Loucy (cell line): ENCODE measurements around the gene INPP5K.

ENCODE experiments used
- H2AFZ ChIP-seq: fragments of 200-600 bp; sonication (generic); 2 replicates; pipeline ENCODE4 v1.6.0; 2016; ENCODE audit warnings: antibody characterized with exemption, mild to moderate bottlenecking, low read length, moderate library complexity
- H3F3A ChIP-seq: fragments of 200-600 bp; 2 replicates; pipeline ENCODE4 v1.6.0; 2016; ENCODE audit warnings: antibody characterized with exemption, low read depth, mild to moderate bottlenecking
- H3K27me3 ChIP-seq: fragments of 200-600 bp; sonication (generic); 2 replicates; pipeline ENCODE4 v1.6.1; 2014; ENCODE audit warnings: low read length, mild to moderate bottlenecking; ENCODE audit not compliant: insufficient read depth, poor library complexity, severe bottlenecking
- H3K36me3 ChIP-seq: fragments of 200-600 bp; sonication (generic); 2 replicates; pipeline ENCODE4 v1.6.1; 2016; ENCODE audit warnings: low read length; ENCODE audit not compliant: insufficient read depth
- H3K4me1 ChIP-seq: fragments of 200-600 bp; sonication (generic); 2 replicates; pipeline ENCODE4 v1.5.1; 2014; ENCODE audit warnings: low read length, mild to moderate bottlenecking; ENCODE audit not compliant: insufficient read depth, poor library complexity, severe bottlenecking
- H3K4me2 ChIP-seq: fragments of 200-600 bp; sonication (generic); 2 replicates; pipeline ENCODE4 v1.6.0; 2014; ENCODE audit warnings: antibody characterized with exemption, low read length, low read depth, mild to moderate bottlenecking; ENCODE audit not compliant: poor library complexity, severe bottlenecking
- H3K4me3 ChIP-seq: fragments of 200-600 bp; sonication (generic); 2 replicates; pipeline ENCODE4 v1.5.1; 2014; ENCODE audit warnings: low read length, mild to moderate bottlenecking, mixed read lengths; ENCODE audit not compliant: poor library complexity, severe bottlenecking
- H3K79me2 ChIP-seq: fragments of 200-600 bp; sonication (generic); 2 replicates; pipeline ENCODE4 v1.6.1; 2014; ENCODE audit warnings: low read length; ENCODE audit not compliant: insufficient read depth
- H3K9ac ChIP-seq: fragments of 200-600 bp; sonication (generic); 2 replicates; pipeline ENCODE4 v1.6.0; 2014; ENCODE audit warnings: mild to moderate bottlenecking, low read depth, low read length, moderate library complexity; ENCODE audit not compliant: poor library complexity, severe bottlenecking
- H3K9me2 ChIP-seq: fragments of 200-600 bp; sonication (generic); replicated peaks from 2 replicates; pipeline ENCODE4 v1.6.1; 2016; ENCODE audit warnings: low read depth, low read length, mixed read lengths
- H3K9me3 ChIP-seq: fragments of 200-600 bp; sonication (generic); 2 replicates; pipeline ENCODE4 v1.6.1; 2014; ENCODE audit warnings: mild to moderate bottlenecking, antibody characterized with exemption, low read length, low read depth; ENCODE audit not compliant: insufficient read depth
- H4K20me1 ChIP-seq: fragments of 200-600 bp; sonication (generic); 2 replicates; pipeline ENCODE4 v1.6.0; 2014; ENCODE audit warnings: antibody characterized with exemption, low read length, mild to moderate bottlenecking; ENCODE audit not compliant: insufficient read depth, poor library complexity, severe bottlenecking
- CTCF ChIP-seq: fragments of 200-600 bp; sonication (generic); conservative IDR thresholded peaks from 2 replicates; pipeline ENCODE4 v1.5.1; 2014; ENCODE audit warnings: mild to moderate bottlenecking, antibody characterized with exemption, low read length
- EZH2phosphoT487 ChIP-seq: fragments of 200-600 bp; IDR thresholded peaks from 2 replicates; pipeline ENCODE4 v1.6.1; 2018; ENCODE audit warnings: antibody characterized with exemption, mild to moderate bottlenecking, moderate library complexity, borderline replicate concordance

Gene INPP5K

GRCh38 chr17:1548032-1548431 lies 31.6 kb upstream of the INPP5K start:
- Histone ChIP-seq H3K36me3 (peaks cover 39% of the 10 kb centered on the region; the same call in 1 of the 2 replicates), H3K79me2 (no peaks in the 10 kb centered on the region), H3K4me1 (no peaks in the 10 kb centered on the region), H3K27me3 (no peaks in the 10 kb centered on the region), H4K20me1 (no peaks in the 10 kb centered on the region), H2AFZ (no peak overlapping the region), H3F3A (no peaks in the 10 kb centered on the region), H3K4me3 (no peak overlapping the region), H3K9ac (no peak overlapping the region), H3K4me2 (no peak overlapping the region), H3K9me2 (no peaks in the 10 kb centered on the region), H3K9me3 (no peaks in the 10 kb centered on the region)
- TF ChIP-seq EZH2phosphoT487 (no peak), CTCF (no peak)

- Histone ChIP-seq H4K20me1 (no peaks in the 10 kb centered on the region), H3K79me2 (no peaks in the 10 kb centered on the region), H3K4me1 (no peaks in the 10 kb centered on the region), H3K27me3 (no peaks in the 10 kb centered on the region), H3K9me2 (no peaks in the 10 kb centered on the region), H3K36me3 (peaks cover 36% of the 10 kb centered on the region; the same call in 1 of the 2 replicates), H3K9ac (no peak overlapping the region), H3F3A (no peaks in the 10 kb centered on the region), H2AFZ (no peak overlapping the region), H3K4me3 (no peak overlapping the region), H3K9me3 (no peaks in the 10 kb centered on the region), H3K4me2 (no peak overlapping the region)
- no peak for TF ChIP-seq EZH2phosphoT487
- no peak for TF ChIP-seq CTCF
Observed at GRCh38 chr17:1546292-1546922, 30.0 kb upstream of the INPP5K start.

- Histone ChIP-seq H3K4me3 (no peak overlapping the region), H3K9me2 (no peaks in the 10 kb centered on the region), H3K4me2 (no peak overlapping the region), H3K9ac (no peak overlapping the region), H3K27me3 (no peaks in the 10 kb centered on the region), H3K79me2 (no peaks in the 10 kb centered on the region), H3K9me3 (no peaks in the 10 kb centered on the region), H3K36me3 (peaks cover 36% of the 10 kb centered on the region; the same call in 1 of the 2 replicates), H3F3A (no peaks in the 10 kb centered on the region), H3K4me1 (no peaks in the 10 kb centered on the region), H4K20me1 (no peaks in the 10 kb centered on the region), H2AFZ (no peak overlapping the region)
- TF ChIP-seq EZH2phosphoT487 (no peak), CTCF (no peak)
Observed at GRCh38 chr17:1545618-1546017, 29.2 kb upstream of the INPP5K start.
